ENCODE measurements around the gene CEACAM7. TPM values are rescaled to one million over a fixed set of nuclear protein-coding genes. Genes with fewer than 3 reads are reported as not detected.

Gene CEACAM7
- total and polyA plus RNA-seq, 2 of the 13 experiments (the other 11 are each of a cell fraction or from before 2014, with no cell fraction given), result not detected

DNA sequence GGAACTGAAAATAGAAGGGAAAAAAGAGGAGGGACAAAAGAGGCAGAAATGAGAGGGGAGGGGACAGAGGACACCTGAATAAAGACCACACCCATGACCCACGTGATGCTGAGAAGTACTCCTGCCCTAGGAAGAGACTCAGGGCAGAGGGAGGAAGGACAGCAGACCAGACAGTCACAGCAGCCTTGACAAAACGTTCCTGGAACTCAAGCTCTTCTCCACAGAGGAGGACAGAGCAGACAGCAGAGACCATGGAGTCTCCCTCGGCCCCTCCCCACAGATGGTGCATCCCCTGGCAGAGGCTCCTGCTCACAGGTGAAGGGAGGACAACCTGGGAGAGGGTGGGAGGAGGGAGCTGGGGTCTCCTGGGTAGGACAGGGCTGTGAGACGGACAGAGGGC lies 20.4 kb upstream of the CEACAM7 start, which contains the start of gene CEACAM5:
Gene CEACAM5 (plus strand): TSS at position 146 of the 400 bp plus-strand sequence. CDS start 106 bp downstream, at position 252.
- H3K4me3 ChIP-seq (replicated peaks in 1 of 3; ENCODE audit: insufficient read depth in 1 of 3, low read depth in 2 of 3, low read length in 3 of 3), result no peak within 1 kb of the TSS
- H3K4me2 ChIP-seq (ENCODE audit: low read depth, low read length), result no peak within 1 kb of the TSS
- no peak within 1 kb of the TSS for H2AFZ ChIP-seq (ENCODE audit: low read length)
- H3K36me3 ChIP-seq (replicated peaks in 1 of 2; ENCODE audit: control insufficient read depth in 1 of 2, insufficient read depth in 2 of 2, low read length in 2 of 2), result no peaks in the 10 kb centered on the region
- FAIRE-seq, result no peak
- no peak within 1 kb of the TSS for H3K27ac ChIP-seq (ENCODE audit: extremely low read length, insufficient read depth, low read length)
- POLR2A ChIA-PET, result no interaction called here
- H3K9ac ChIP-seq (ENCODE audit: insufficient read depth, low read depth, low read length), result no peak within 1 kb of the TSS
- no peak for DNase-seq (ENCODE audit: low spot score)
- in situ Hi-C loops (cut with HindIII; ENCODE audit: extremely low pct_ligation_motif_present, low pct_unique_long_range_greater_than_20kb), result no loop called here
- intact Hi-C loops (cut with micrococcal nuclease; ENCODE audit: unreplicated experiment), result no loop called here
- peaks cover 0 to 25% of the 10 kb centered on the region in 2 experiments; a peak in 3 of 5 replicates for H3K27me3 ChIP-seq (ENCODE audit: control insufficient read depth in 1 of 2, insufficient read depth in 2 of 2, low read length in 2 of 2)
- ATAC-seq, result no peak
- H3K4me1 ChIP-seq (ENCODE audit: insufficient read depth, low read length), result 0 out of 2 replicates have a peak, but pooled peaks cover 5% of the 10 kb centered on the region
- H3K9me3 ChIP-seq (ENCODE audit: low read length), result no peaks in the 10 kb centered on the region
- no peaks in the 10 kb centered on the region for H4K20me1 ChIP-seq (ENCODE audit: insufficient read depth, low read length)
- WGBS (ENCODE audit: low lambda C conversion rate), result 0% methylated on average over 2 of the region's 4 CpGs
- no TSS peak for BruUV-seq (replicated peaks)
- H3K79me2 ChIP-seq (ENCODE audit: insufficient read depth, low read length), result no peaks in the 10 kb centered on the region
- CTCF ChIA-PET (ENCODE audit: low intra/inter-chr PET ratio, low total read pairs), result no interaction called here
- TF ChIP-seq ARID2 (CRISPR knock-in tag; IDR thresholded peaks at IDR 0.05; ENCODE audit: borderline replicate concordance) (no peak), ZNF138 (CRISPR knock-in tag; IDR thresholded peaks at IDR 0.05; ENCODE audit: low read depth) (no peak), IRF2 (CRISPR knock-in tag; IDR thresholded peaks at IDR 0.05) (no peak), RAD51 (IDR thresholded peaks at IDR 0.05; ENCODE audit: borderline replicate concordance) (no peak), ZNF749 (CRISPR knock-in tag; IDR thresholded peaks at IDR 0.05; ENCODE audit: borderline replicate concordance) (no peak), SAFB2 (CRISPR knock-in tag; IDR thresholded peaks at IDR 0.05; ENCODE audit: borderline replicate concordance, low read depth) (no peak), MEIS1 (CRISPR knock-in tag; IDR thresholded peaks at IDR 0.05; ENCODE audit: borderline replicate concordance) (no peak), KDM5B (CRISPR knock-in tag; IDR thresholded peaks at IDR 0.05; ENCODE audit: borderline replicate concordance) (no peak), ZNF3 (CRISPR knock-in tag; IDR thresholded peaks at IDR 0.05) (no peak), NFE2L1 (CRISPR knock-in tag; IDR thresholded peaks at IDR 0.05; ENCODE audit: borderline replicate concordance) (no peak), RFX3 (CRISPR knock-in tag; IDR thresholded peaks at IDR 0.05) (no peak), SP2 (CRISPR knock-in tag; IDR thresholded peaks at IDR 0.05) (no peak), ZNF562 (CRISPR knock-in tag; IDR thresholded peaks at IDR 0.05; ENCODE audit: borderline replicate concordance) (no peak)
- TF ChIP-seq, protein P1, sequence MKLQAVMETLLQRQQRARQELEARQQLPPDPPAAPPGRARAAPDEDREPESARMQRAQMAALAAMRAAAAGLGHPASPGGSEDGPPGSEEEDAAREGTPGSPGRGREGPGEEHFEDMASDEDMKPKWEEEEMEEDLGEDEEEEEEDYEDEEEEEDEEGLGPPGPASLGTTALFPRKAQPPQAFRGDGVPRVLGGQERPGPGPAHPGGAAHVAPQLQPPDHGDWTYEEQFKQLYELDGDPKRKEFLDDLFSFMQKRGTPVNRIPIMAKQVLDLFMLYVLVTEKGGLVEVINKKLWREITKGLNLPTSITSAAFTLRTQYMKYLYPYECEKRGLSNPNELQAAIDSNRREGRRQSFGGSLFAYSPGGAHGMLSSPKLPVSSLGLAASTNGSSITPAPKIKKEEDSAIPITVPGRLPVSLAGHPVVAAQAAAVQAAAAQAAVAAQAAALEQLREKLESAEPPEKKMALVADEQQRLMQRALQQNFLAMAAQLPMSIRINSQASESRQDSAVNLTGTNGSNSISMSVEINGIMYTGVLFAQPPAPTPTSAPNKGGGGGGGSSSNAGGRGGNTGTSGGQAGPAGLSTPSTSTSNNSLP (IDR thresholded peaks at IDR 0.05; ENCODE audit: low read depth, low read length), result no peak
- TF ChIP-seq, protein P2, sequence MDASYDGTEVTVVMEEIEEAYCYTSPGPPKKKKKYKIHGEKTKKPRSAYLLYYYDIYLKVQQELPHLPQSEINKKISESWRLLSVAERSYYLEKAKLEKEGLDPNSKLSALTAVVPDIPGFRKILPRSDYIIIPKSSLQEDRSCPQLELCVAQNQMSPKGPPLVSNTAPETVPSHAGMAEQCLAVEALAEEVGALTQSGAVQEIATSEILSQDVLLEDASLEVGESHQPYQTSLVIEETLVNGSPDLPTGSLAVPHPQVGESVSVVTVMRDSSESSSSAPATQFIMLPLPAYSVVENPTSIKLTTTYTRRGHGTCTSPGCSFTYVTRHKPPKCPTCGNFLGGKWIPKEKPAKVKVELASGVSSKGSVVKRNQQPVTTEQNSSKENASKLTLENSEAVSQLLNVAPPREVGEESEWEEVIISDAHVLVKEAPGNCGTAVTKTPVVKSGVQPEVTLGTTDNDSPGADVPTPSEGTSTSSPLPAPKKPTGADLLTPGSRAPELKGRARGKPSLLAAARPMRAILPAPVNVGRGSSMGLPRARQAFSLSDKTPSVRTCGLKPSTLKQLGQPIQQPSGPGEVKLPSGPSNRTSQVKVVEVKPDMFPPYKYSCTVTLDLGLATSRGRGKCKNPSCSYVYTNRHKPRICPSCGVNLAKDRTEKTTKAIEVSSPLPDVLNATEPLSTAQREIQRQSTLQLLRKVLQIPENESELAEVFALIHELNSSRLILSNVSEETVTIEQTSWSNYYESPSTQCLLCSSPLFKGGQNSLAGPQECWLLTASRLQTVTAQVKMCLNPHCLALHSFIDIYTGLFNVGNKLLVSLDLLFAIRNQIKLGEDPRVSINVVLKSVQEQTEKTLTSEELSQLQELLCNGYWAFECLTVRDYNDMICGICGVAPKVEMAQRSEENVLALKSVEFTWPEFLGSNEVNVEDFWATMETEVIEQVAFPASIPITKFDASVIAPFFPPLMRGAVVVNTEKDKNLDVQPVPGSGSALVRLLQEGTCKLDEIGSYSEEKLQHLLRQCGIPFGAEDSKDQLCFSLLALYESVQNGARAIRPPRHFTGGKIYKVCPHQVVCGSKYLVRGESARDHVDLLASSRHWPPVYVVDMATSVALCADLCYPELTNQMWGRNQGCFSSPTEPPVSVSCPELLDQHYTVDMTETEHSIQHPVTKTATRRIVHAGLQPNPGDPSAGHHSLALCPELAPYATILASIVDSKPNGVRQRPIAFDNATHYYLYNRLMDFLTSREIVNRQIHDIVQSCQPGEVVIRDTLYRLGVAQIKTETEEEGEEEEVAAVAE (CRISPR knock-in tag; IDR thresholded peaks at IDR 0.05; ENCODE audit: borderline replicate concordance), result no peak
- TF ChIP-seq, protein P3, sequence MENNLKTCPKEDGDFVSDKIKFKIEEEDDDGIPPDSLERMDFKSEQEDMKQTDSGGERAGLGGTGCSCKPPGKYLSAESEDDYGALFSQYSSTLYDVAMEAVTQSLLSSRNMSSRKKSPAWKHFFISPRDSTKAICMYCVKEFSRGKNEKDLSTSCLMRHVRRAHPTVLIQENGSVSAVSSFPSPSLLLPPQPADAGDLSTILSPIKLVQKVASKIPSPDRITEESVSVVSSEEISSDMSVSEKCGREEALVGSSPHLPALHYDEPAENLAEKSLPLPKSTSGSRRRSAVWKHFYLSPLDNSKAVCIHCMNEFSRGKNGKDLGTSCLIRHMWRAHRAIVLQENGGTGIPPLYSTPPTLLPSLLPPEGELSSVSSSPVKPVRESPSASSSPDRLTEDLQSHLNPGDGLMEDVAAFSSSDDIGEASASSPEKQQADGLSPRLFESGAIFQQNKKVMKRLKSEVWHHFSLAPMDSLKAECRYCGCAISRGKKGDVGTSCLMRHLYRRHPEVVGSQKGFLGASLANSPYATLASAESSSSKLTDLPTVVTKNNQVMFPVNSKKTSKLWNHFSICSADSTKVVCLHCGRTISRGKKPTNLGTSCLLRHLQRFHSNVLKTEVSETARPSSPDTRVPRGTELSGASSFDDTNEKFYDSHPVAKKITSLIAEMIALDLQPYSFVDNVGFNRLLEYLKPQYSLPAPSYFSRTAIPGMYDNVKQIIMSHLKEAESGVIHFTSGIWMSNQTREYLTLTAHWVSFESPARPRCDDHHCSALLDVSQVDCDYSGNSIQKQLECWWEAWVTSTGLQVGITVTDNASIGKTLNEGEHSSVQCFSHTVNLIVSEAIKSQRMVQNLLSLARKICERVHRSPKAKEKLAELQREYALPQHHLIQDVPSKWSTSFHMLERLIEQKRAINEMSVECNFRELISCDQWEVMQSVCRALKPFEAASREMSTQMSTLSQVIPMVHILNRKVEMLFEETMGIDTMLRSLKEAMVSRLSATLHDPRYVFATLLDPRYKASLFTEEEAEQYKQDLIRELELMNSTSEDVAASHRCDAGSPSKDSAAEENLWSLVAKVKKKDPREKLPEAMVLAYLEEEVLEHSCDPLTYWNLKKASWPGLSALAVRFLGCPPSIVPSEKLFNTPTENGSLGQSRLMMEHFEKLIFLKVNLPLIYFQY (CRISPR knock-in tag; IDR thresholded peaks at IDR 0.05; ENCODE audit: borderline replicate concordance), result no peak

All from HepG2 (cell line).